Neural progenitor cell (in vitro differentiated cells): Measurements from ENCODE around the gene NRG2.

ENCODE experiments used
- CTCF ChIP-seq: fragments of 200-600 bp; sonication (generic); IDR thresholded peaks from 2 replicates; pipeline ENCODE4 v1.5.1; 2017; ENCODE audit warnings: antibody characterized with exemption, mild to moderate bottlenecking
- EZH2 ChIP-seq: fragments of 200-600 bp; sonication (generic); IDR thresholded peaks from 2 replicates; pipeline ENCODE4 v1.6.1; 2017; ENCODE audit warnings: antibody characterized with exemption, mild to moderate bottlenecking, moderate library complexity

GRCh38 chr5:139998837-139999236 lies 44.3 kb downstream of the NRG2 start:
- TF ChIP-seq CTCF (no peak), EZH2 (no peak)
